DND-41 (cell line): ENCODE results near the gene MYOF.

Experiments
- EZH2 ChIP-seq: IDR thresholded peaks from 3 replicates; pipeline ENCODE4 v1.6.1; 2012; ENCODE audit warnings: borderline replicate concordance, low read depth, mild to moderate bottlenecking, moderate library complexity, low read length, inconsistent platforms; ENCODE audit not compliant: severe bottlenecking
- TF ChIP-seq, protein P1 (sequence below): IDR thresholded peaks from 2 replicates; pipeline ENCODE4 v1.5.1; 2012; ENCODE audit warnings: borderline replicate concordance, low read length, moderate library complexity, mild to moderate bottlenecking; ENCODE audit not compliant: poor library complexity, severe bottlenecking; ENCODE audit errors: extremely low read depth

- TF ChIP-seq, protein P1, sequence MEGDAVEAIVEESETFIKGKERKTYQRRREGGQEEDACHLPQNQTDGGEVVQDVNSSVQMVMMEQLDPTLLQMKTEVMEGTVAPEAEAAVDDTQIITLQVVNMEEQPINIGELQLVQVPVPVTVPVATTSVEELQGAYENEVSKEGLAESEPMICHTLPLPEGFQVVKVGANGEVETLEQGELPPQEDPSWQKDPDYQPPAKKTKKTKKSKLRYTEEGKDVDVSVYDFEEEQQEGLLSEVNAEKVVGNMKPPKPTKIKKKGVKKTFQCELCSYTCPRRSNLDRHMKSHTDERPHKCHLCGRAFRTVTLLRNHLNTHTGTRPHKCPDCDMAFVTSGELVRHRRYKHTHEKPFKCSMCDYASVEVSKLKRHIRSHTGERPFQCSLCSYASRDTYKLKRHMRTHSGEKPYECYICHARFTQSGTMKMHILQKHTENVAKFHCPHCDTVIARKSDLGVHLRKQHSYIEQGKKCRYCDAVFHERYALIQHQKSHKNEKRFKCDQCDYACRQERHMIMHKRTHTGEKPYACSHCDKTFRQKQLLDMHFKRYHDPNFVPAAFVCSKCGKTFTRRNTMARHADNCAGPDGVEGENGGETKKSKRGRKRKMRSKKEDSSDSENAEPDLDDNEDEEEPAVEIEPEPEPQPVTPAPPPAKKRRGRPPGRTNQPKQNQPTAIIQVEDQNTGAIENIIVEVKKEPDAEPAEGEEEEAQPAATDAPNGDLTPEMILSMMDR, result no peak
- no peak for TF ChIP-seq EZH2
Observed at GRCh38 chr10:93290661-93291354, 191.3 kb downstream of the MYOF start.
